WTC11 (cell line): ENCODE results near the gene ATCAY. TPM values are rescaled to one million over a fixed set of nuclear protein-coding genes. Genes with fewer than 3 reads are reported as not detected.

Source experiments
- ATAC-seq: fragments of 200-7000 bp; cut with Tn5 transposase; 2 replicates; pipeline ENCODE4 v1.10.0; 2021; ENCODE audit warnings: mild to moderate bottlenecking, moderate library complexity
- CTCF ChIA-PET: fragments of 300-600 bp; sonication (Branson Sonifier 250); formaldehyde crosslinking; loops from one replicate; lab custom pipeline; 2021; ENCODE audit warnings: antibody characterized with exemption; lab: Charles Lee
- POLR2A ChIA-PET: fragments of 350-600 bp; sonication (Branson Sonifier 250); formaldehyde crosslinking; loops from one replicate; lab custom pipeline; 2021; ENCODE audit warnings: antibody characterized with exemption; lab: Charles Lee
- DNase-seq: peaks from one replicate; pipeline ENCODE4 v3.0.0; 2021; ENCODE audit warnings: low spot score
- H3K27ac Mint-ChIP-seq: 2 replicates; pipeline ENCODE4 v1.8.0; 2021; ENCODE audit warnings: mixed read lengths
- H3K27me3 Mint-ChIP-seq: 2 replicates; pipeline ENCODE4 v1.8.0; 2021; ENCODE audit warnings: low read depth, mild to moderate bottlenecking, moderate library complexity, mixed read lengths
- H3K36me3 Mint-ChIP-seq: 2 replicates; pipeline ENCODE4 v1.8.0; 2021; ENCODE audit warnings: mixed read lengths
- H3K4me1 Mint-ChIP-seq: 2 replicates; pipeline ENCODE4 v1.8.0; 2022; ENCODE audit warnings: mixed read lengths
- H3K4me3 Mint-ChIP-seq: 2 replicates; pipeline ENCODE4 v1.8.0; 2021; ENCODE audit warnings: mild to moderate bottlenecking, moderate library complexity, mixed read lengths
- H3K9me3 Mint-ChIP-seq: 2 replicates; pipeline ENCODE4 v1.8.0; 2021; ENCODE audit warnings: mixed read lengths
- ESRRA ChIP-seq: sonication (generic); formaldehyde crosslinking; IDR thresholded peaks from 2 replicates; pipeline ENCODE4 v1.8.1; 2022; ENCODE audit warnings: mild to moderate bottlenecking, missing genetic modification reagents, borderline replicate concordance
- NFYB ChIP-seq: sonication (generic); formaldehyde crosslinking; conservative IDR thresholded peaks from 2 replicates; pipeline ENCODE4 v1.8.0; 2022; ENCODE audit warnings: low read depth, missing genetic modification reagents
- PRRX2 ChIP-seq: fragments of 250-450 bp; sonication (Bioruptor Pico); IDR thresholded peaks from 2 replicates; pipeline ENCODE4 v1.8.0; 2021; ENCODE audit warnings: mild to moderate bottlenecking
- RELA ChIP-seq: sonication (generic); formaldehyde crosslinking; IDR thresholded peaks from 2 replicates; pipeline ENCODE4 v1.8.1; 2022; ENCODE audit warnings: missing genetic modification reagents, mild to moderate bottlenecking, borderline replicate concordance
- SMAD4 ChIP-seq: sonication (generic); formaldehyde crosslinking; IDR thresholded peaks from 2 replicates; pipeline ENCODE4 v1.8.0; 2022; ENCODE audit warnings: mild to moderate bottlenecking, missing genetic modification reagents
- TEAD1 ChIP-seq: sonication (generic); formaldehyde crosslinking; IDR thresholded peaks from 2 replicates; pipeline ENCODE4 v1.8.0; 2022; ENCODE audit warnings: mild to moderate bottlenecking, missing genetic modification reagents
- TP53 ChIP-seq: sonication (generic); formaldehyde crosslinking; IDR thresholded peaks from 2 replicates; pipeline ENCODE4 v1.8.1; 2023; ENCODE audit warnings: mild to moderate bottlenecking, missing genetic modification reagents
- ZNF121 ChIP-seq: sonication (generic); formaldehyde crosslinking; IDR thresholded peaks from 2 replicates; pipeline ENCODE4 v1.8.0; 2023; ENCODE audit warnings: missing genetic modification reagents
- ZNF138 ChIP-seq: sonication (generic); formaldehyde crosslinking; conservative IDR thresholded peaks from 2 replicates; pipeline ENCODE4 v1.8.1; 2022; ENCODE audit warnings: mild to moderate bottlenecking, moderate library complexity, missing genetic modification reagents
- total RNA-seq: library from RNA; stranded (reverse); gene quantifications from 3 replicates; pipeline ENCODE4 v1.2.3, GENCODE V29; 2021
- TF ChIP-seq, protein P1 (sequence below): fragments of 250-450 bp; sonication (Bioruptor Pico); conservative IDR thresholded peaks from 2 replicates; pipeline ENCODE4 v1.9.0; 2021; ENCODE audit warnings: mild to moderate bottlenecking
- TF ChIP-seq, protein P2 (sequence below): sonication (generic); formaldehyde crosslinking; IDR thresholded peaks from 2 replicates; pipeline ENCODE4 v1.8.0; 2023; ENCODE audit warnings: mild to moderate bottlenecking, missing genetic modification reagents
- TF ChIP-seq, protein P3 (sequence below): sonication (generic); formaldehyde crosslinking; IDR thresholded peaks from 2 replicates; pipeline ENCODE4 v1.8.1; 2023; ENCODE audit warnings: mild to moderate bottlenecking, missing genetic modification reagents, moderate library complexity

ATCAY gene
- total RNA-seq, 1 experiment from 2014 or later: 23.5 TPM

DNA sequence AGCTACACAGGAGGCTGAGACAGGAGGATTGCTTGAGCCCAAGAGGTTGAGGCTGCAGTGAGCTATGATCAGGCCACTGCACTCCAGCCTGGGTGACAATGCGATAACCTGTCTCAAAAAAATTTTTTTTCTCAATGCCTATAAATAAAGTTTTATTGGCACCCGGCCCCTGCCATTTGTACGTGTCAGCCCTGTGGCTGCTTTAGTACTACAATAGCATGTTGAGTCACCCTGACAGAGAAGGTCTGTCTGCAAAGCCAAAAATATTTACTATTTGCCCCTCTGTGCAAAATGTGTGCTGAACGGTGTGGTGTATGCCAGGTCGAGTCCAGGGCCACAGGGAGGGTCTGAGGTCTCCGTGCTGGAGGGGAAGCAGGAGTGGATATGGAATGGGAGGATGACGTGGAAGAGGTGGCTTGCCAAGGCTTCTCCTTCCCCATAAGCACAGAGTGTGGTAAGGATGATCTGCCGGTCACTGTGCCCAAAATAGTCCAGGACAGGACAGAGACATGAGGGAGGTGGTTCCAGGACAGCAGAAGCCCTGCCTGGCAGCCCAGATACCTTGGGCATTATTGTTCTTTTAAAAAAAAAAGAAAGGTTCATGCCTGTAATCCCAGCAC is 62.4 kb downstream of the ATCAY start:
- no peak overlapping the region for H3K27ac Mint-ChIP-seq
- no peaks in the 10 kb centered on the region for H3K27me3 Mint-ChIP-seq
- CTCF ChIA-PET: no interaction called here
- no peaks in the 10 kb centered on the region for H3K4me1 Mint-ChIP-seq
- H3K9me3 Mint-ChIP-seq: no peaks in the 10 kb centered on the region
- ATAC-seq (no peak), DNase-seq (no peak)
- POLR2A ChIA-PET: no interaction called here
- no peak overlapping the region for H3K4me3 Mint-ChIP-seq
- peaks cover 16% of the 10 kb centered on the region for H3K36me3 Mint-ChIP-seq
- TF ChIP-seq, protein P1, sequence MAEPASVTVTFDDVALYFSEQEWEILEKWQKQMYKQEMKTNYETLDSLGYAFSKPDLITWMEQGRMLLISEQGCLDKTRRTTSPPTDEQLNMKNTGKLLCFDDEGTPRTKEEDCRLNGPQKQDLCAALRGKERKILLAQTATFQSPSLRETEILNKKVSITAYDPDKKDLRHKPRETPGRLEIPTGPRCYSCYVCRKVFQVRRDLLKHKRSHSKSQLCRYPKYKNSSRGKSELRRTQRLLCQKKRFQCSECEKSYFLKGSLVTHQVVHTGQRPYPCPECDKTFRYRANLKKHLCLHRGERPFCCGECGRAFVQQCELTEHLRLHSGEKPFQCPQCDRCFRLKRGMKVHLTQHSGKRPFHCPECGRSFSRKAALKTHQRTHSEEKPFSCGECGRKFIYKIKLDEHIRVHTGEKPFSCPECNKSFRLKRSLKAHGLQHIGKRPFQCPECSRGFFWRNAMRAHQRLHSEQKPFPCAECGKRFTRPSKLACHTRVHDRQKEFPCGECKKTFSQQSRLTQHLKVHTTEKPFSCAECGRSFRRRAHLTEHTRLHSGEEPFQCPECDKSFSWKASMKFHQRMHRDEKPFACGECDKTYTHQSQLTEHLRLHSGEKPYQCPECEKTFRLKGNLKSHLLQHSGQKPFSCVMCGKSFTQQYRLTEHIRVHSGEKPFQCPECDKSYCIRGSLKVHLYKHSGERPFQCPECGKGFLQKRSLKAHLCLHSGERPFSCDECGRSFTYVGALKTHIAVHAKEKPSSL (CRISPR knock-in tag): no peak
- no peak for TF ChIP-seq NFYB (CRISPR knock-in tag)
- TF ChIP-seq, protein P2, sequence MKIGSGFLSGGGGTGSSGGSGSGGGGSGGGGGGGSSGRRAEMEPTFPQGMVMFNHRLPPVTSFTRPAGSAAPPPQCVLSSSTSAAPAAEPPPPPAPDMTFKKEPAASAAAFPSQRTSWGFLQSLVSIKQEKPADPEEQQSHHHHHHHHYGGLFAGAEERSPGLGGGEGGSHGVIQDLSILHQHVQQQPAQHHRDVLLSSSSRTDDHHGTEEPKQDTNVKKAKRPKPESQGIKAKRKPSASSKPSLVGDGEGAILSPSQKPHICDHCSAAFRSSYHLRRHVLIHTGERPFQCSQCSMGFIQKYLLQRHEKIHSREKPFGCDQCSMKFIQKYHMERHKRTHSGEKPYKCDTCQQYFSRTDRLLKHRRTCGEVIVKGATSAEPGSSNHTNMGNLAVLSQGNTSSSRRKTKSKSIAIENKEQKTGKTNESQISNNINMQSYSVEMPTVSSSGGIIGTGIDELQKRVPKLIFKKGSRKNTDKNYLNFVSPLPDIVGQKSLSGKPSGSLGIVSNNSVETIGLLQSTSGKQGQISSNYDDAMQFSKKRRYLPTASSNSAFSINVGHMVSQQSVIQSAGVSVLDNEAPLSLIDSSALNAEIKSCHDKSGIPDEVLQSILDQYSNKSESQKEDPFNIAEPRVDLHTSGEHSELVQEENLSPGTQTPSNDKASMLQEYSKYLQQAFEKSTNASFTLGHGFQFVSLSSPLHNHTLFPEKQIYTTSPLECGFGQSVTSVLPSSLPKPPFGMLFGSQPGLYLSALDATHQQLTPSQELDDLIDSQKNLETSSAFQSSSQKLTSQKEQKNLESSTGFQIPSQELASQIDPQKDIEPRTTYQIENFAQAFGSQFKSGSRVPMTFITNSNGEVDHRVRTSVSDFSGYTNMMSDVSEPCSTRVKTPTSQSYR (CRISPR knock-in tag): no peak
- no peak for TF ChIP-seq TEAD1 (CRISPR knock-in tag)
- no peak for TF ChIP-seq ZNF121 (CRISPR knock-in tag)
- TF ChIP-seq RELA (CRISPR knock-in tag): no peak
- TF ChIP-seq TP53 (CRISPR knock-in tag): no peak
- TF ChIP-seq PRRX2 (CRISPR knock-in tag): no peak
- no peak for TF ChIP-seq SMAD4
- TF ChIP-seq, all 79 proteins: peak for 0

DNA sequence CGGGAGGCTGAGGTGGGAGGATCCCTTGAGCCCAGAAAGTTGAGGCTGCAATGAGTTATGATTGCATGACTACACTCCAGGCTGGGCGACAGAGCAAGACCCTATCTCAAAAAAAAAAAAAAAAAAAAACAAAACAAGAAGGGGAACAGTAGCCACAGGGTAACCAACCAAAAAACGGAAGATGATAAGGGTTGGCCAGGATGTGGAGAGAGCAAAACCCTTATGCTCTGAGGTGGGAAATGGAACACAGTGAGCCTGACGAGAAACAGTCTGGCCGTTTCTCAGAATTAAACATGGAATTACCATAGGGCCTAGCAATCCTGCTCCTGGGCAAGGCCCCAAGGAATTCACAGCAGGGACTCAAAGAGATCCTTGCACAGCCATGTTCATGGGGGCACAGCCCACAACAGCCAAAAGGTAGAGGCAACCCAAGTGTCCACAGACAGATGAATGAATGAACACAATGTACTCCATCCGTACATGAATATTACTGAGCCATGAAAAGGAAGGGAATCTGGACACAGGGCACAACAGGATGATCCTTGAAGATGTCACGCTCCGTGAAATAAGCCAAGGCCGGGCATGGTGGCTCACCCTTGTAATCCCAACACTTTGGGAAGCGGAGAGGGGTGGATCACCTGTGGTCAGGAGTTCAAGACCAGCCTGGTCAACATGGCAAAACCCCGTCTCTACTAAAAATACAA is 63.7 kb downstream of the ATCAY start:
- Mint-ChIP-seq H3K27ac (no peak overlapping the region), H3K4me1 (no peaks in the 10 kb centered on the region), H3K4me3 (no peak overlapping the region), H3K27me3 (no peaks in the 10 kb centered on the region), H3K36me3 (peaks cover 16% of the 10 kb centered on the region), H3K9me3 (no peaks in the 10 kb centered on the region)
- ATAC-seq (no peak), DNase-seq (no peak)
- ChIA-PET POLR2A (no interaction called here), CTCF (no interaction called here)
- TF ChIP-seq ZNF121 (CRISPR knock-in tag): 0 out of 2 replicates have a peak, but pooled peaks have one; percentile 14
- TF ChIP-seq, protein P3, sequence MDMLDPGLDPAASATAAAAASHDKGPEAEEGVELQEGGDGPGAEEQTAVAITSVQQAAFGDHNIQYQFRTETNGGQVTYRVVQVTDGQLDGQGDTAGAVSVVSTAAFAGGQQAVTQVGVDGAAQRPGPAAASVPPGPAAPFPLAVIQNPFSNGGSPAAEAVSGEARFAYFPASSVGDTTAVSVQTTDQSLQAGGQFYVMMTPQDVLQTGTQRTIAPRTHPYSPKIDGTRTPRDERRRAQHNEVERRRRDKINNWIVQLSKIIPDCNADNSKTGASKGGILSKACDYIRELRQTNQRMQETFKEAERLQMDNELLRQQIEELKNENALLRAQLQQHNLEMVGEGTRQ (CRISPR knock-in tag): no peak

DNA sequence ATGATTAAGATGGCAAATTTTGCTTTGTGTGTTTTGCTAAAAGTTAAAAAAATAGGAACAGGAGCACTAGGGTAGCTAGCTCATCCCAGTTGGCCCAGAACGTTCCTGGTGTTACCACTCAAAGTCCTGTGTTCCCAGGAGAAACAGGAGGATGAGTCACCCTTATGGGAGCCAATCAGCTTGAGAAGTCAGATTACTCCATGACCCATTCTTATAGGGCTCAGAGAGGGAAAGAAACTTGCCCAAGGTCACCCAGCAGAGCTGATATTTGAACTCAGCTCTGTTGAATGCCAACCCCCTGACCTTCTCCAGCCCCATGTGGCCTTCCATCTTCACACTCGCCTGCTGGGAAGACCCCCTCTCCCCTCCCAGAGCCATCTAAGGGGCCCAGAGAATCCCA is 65.4 kb downstream of the ATCAY start:
- ChIA-PET POLR2A (interaction anchor here (1.2 to 1.8 kb wide), 2 partner anchors 13 to 23 kb away, joined by 3 to 4 read pairs; partner anchors contain the start of gene NMRK2), CTCF (interaction anchor here (1.5 kb wide), 1 partner anchor 124 kb away, joined by 4 read pairs; no protein-coding TSS in a partner anchor)
- no peak overlapping the region for H3K27ac Mint-ChIP-seq

More for the DNA sequence above, 65.4 kb downstream of the ATCAY start:
- Mint-ChIP-seq H3K36me3 (peaks cover 16% of the 10 kb centered on the region), H3K27me3 (no peaks in the 10 kb centered on the region), H3K4me1 (no peaks in the 10 kb centered on the region; the same call in 1 of the 2 replicates), H3K4me3 (no peak overlapping the region), H3K9me3 (no peaks in the 10 kb centered on the region)
- DNase-seq (no peak), ATAC-seq (no peak)
- TF ChIP-seq ZNF138 (no peak), ESRRA (CRISPR knock-in tag) (no peak)
